Endothelial cell of umbilical vein (primary cell): ENCODE data around the gene CATSPERD. TPM values are rescaled to one million over a fixed set of nuclear protein-coding genes. Genes with fewer than 3 reads are reported as not detected.
A peak's percentile ranks its signal among the peaks of the same experiment; 100 is the strongest.

Experiments
- BruUV-seq: library from RNA; stranded (reverse); fragments of 400-500 nt; replicated peaks from 2 replicates; lab custom pipeline; 2021; lab: Mats Ljungman, UMichigan
- CTCF ChIA-PET: fragments of 300-600, 350-600 bp; sonication (Branson Sonifier 250); formaldehyde crosslinking; loops from one replicate; lab custom pipeline; 2021; ENCODE audit warnings: antibody characterized with exemption, inconsistent platforms; lab: Charles Lee
- POLR2A ChIA-PET: fragments of 300-600, 350-600 bp; sonication (Branson Sonifier 250); formaldehyde crosslinking; loops from one replicate; lab custom pipeline; 2021; ENCODE audit warnings: antibody characterized with exemption, inconsistent platforms; lab: Charles Lee
- DNase-seq: peaks from one replicate; pipeline ENCODE4 v3.0.0-alpha.2; 2011; ENCODE audit warnings: low read depth, low spot score
- FAIRE-seq: peaks from 2 replicates; lab custom pipeline; 2011; peaks lifted over from hg19 to GRCh38; lab: Jason Lieb, UNC
- H2AFZ ChIP-seq: 2 replicates; pipeline ENCODE4 v1.6.0; 2012; ENCODE audit warnings: low read depth, low read length, control low read depth, inconsistent platforms
- H3K27ac ChIP-seq: 2 replicates; pipeline ENCODE4 v1.5.1; 2011; ENCODE audit warnings: low read depth, mild to moderate bottlenecking, control low read depth, low read length, moderate library complexity; ENCODE audit not compliant: insufficient read depth
- H3K27me3 ChIP-seq, 2 experiments: 2 replicates each; pipeline versions ENCODE4 v1.6.0 to v1.6.1; 2011; ENCODE audit warnings: low read length in 2 of 2, mixed read lengths in 1 of 2; ENCODE audit not compliant: control insufficient read depth in 2 of 2, insufficient read depth in 2 of 2
- H3K36me3 ChIP-seq, 2 experiments: 2 replicates in 1 of 2; 3 replicates in 1 of 2; pipeline ENCODE4 v1.5.1; 2011; ENCODE audit warnings: low read length in 2 of 2, mild to moderate bottlenecking in 1 of 2, moderate library complexity in 1 of 2; ENCODE audit not compliant: control insufficient read depth in 2 of 2, insufficient read depth in 2 of 2; ENCODE audit errors: extremely low read depth in 1 of 2
- H3K4me1 ChIP-seq: 3 replicates; pipeline ENCODE4 v1.5.1; 2011; ENCODE audit warnings: mild to moderate bottlenecking, low read length; ENCODE audit not compliant: control insufficient read depth, insufficient read depth; ENCODE audit errors: extremely low read depth
- H3K4me2 ChIP-seq: 2 replicates; pipeline ENCODE4 v1.6.1; 2011; ENCODE audit warnings: low read length, control low read depth, mixed read lengths; ENCODE audit not compliant: insufficient read depth
- H3K4me3 ChIP-seq, 3 experiments: fragments of 200-600 bp in 1 of 3; sonication (generic), shearing (Covaris generic) in 1 of 3; replicated peaks in 1 of 3; 2 replicates each; pipeline ENCODE4 v1.5.1; 2011 to 2016; ENCODE audit warnings: control low read depth in 3 of 3, low read length in 3 of 3, mild to moderate bottlenecking in 2 of 3, inconsistent platforms in 1 of 3, low read depth in 1 of 3, moderate library complexity in 1 of 3; ENCODE audit not compliant: insufficient read depth in 1 of 3
- H3K79me2 ChIP-seq: 2 replicates; pipeline ENCODE4 v1.6.0; 2012; ENCODE audit warnings: low read length, inconsistent platforms; ENCODE audit not compliant: control insufficient read depth, insufficient read depth
- H3K9ac ChIP-seq: replicated peaks from 2 replicates; pipeline ENCODE3; 2011; ENCODE audit warnings: low read length, control low read depth; ENCODE audit not compliant: insufficient read depth; ENCODE audit errors: extremely low read depth
- H3K9me1 ChIP-seq: replicated peaks from 3 replicates; pipeline ENCODE4 v1.6.0; 2011; ENCODE audit warnings: mild to moderate bottlenecking, low read length; ENCODE audit not compliant: control insufficient read depth, insufficient read depth; ENCODE audit errors: extremely low read depth
- H3K9me3 ChIP-seq: replicated peaks from 2 replicates; pipeline ENCODE4 v1.5.1; 2012; ENCODE audit warnings: low read length, inconsistent platforms; ENCODE audit not compliant: control insufficient read depth, insufficient read depth
- H4K20me1 ChIP-seq: replicated peaks from 2 replicates; pipeline ENCODE3; 2011; ENCODE audit warnings: mild to moderate bottlenecking, low read length; ENCODE audit not compliant: control insufficient read depth, insufficient read depth; ENCODE audit errors: extremely low read depth
- CTCF ChIP-seq, 2 donors: IDR thresholded peaks; 1 replicate in 1 of 2; 2 replicates in 1 of 2; pipeline ENCODE4 v1.5.1; 2011; ENCODE audit warnings: low read length in 2 of 2, mild to moderate bottlenecking in 2 of 2, moderate library complexity in 2 of 2, control low read depth in 1 of 2, inconsistent platforms in 1 of 2, low read depth in 1 of 2; ENCODE audit not compliant: insufficient read depth in 1 of 2; ENCODE audit errors: extremely low read depth in 1 of 2
- EZH2 ChIP-seq: IDR thresholded peaks from 2 replicates; pipeline ENCODE4 v1.6.1; 2012; ENCODE audit warnings: borderline replicate concordance, low read depth, mild to moderate bottlenecking, moderate library complexity, low read length, inconsistent platforms; ENCODE audit not compliant: severe bottlenecking
- FOS ChIP-seq: IDR thresholded peaks from 2 replicates; pipeline ENCODE4 v1.6.1; 2011; ENCODE audit warnings: mild to moderate bottlenecking, low read length, moderate library complexity, borderline replicate concordance; ENCODE audit not compliant: insufficient read depth
- GATA2 ChIP-seq: IDR thresholded peaks from 2 replicates; pipeline ENCODE4 v1.7.0; 2011; ENCODE audit warnings: low read depth, mild to moderate bottlenecking, moderate library complexity, mixed read lengths, low read length; ENCODE audit not compliant: insufficient read length, insufficient read depth
- JUN ChIP-seq: IDR thresholded peaks from 2 replicates; pipeline ENCODE4 v1.6.1; 2011; ENCODE audit warnings: borderline replicate concordance, low read depth; ENCODE audit not compliant: insufficient read length, insufficient read depth
- MYC ChIP-seq: IDR thresholded peaks from one replicate; pipeline ENCODE4 v1.6.1; 2011; ENCODE audit warnings: mild to moderate bottlenecking, low read depth, low read length
- POLR2A ChIP-seq: IDR thresholded peaks from 2 replicates; pipeline ENCODE4 v1.6.1; 2012; ENCODE audit warnings: low read depth, mild to moderate bottlenecking, control low read depth, low read length
- POLR2AphosphoS5 ChIP-seq: IDR thresholded peaks from 2 replicates; pipeline ENCODE4 v1.6.1; 2012; ENCODE audit warnings: low read depth, mild to moderate bottlenecking, control low read depth, low read length, moderate library complexity; ENCODE audit not compliant: insufficient read depth
- dilution Hi-C: fragments of 300-500 bp; cut with MboI; formaldehyde crosslinking; loops from one replicate; pipeline ENCODE4 v1.15.0; 2019; ENCODE audit warnings: low sequenced_read_pairs; ENCODE audit not compliant: extremely low pct_ligation_motif_present
- intact Hi-C: fragments of 100-400 bp; cut with micrococcal nuclease; formaldehyde crosslinking; loops from one replicate; pipeline ENCODE4 v1.10.0; 2022
- polyA plus RNA-seq, 4 experiments: library from polyadenylated mRNA; depleted of rRNA in 3 of 4; stranded (reverse) in 3 of 4; unstranded in 1 of 4; fragments of >200 nt; gene quantifications; 2 replicates each; pipeline versions ENCODE4 v1.2.1 to v1.2.3, GENCODE V29; 2011 to 2012; ENCODE audit warnings: missing spikeins in 1 of 4
- total RNA-seq: library from RNA; stranded (reverse); gene quantifications from 2 replicates; pipeline ENCODE4 v1.2.3, GENCODE V29; 2021
- TF ChIP-seq, protein P1 (sequence below): IDR thresholded peaks from 2 replicates; pipeline ENCODE4 v1.6.1; 2011; ENCODE audit not compliant: insufficient read depth, insufficient read length

CATSPERD gene
- total and polyA plus RNA-seq, 2 donors (not counting 3 experiments of a cell fraction or from before 2014, with no cell fraction given): not detected

DNA sequence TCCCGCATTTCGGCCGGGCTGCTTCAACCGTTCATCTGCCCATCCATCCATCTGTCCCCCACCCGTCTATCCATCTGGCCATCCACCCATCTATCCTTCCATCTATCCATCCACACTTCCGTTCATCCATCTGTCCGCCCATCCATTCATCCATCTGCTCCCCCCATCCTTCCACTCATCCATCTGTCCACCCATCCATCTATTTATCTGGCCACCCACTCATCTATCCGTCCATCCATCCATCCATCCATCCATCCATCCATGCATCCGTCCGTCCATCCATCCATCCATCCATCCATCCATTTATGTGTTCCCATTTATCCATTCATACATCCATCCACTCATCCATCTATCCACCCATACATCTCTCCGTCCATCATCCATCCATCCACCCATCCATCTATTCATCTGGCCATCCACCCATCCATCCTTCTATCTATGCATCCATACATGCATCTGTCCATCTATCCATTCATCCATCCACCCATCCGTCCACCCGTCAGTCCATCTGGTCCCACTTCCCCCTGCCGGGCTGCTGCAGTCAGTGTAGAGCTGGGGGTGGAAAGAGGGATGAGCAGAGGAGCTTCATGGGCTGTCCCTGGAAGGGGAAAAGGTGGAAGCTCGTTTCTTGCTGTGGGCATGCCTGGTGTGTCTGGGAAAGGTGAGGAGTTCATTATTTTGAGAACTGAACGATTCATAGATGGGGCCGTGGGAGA is 38.9 kb upstream of the CATSPERD start:
- H3K27ac ChIP-seq: no peak overlapping the region

GRCh38 chr19:5682107-5682482 is 38.3 kb upstream of the CATSPERD start:
- FAIRE-seq: no peak
- dilution Hi-C loops: no loop called here
- intact Hi-C loops: no loop called here

More for the DNA sequence above, 38.9 kb upstream of the CATSPERD start:
- intact Hi-C loops: loop anchor here (2.0 kb wide), 1 partner anchor 59 kb away; the partner anchor contains the start of genes SAFB and SAFB2
- Histone ChIP-seq H3K4me1 (peaks cover 10% of the 10 kb centered on the region), H3K9ac (no peak overlapping the region), H3K9me3 (no peaks in the 10 kb centered on the region), H3K9me1 (no peaks in the 10 kb centered on the region), H3K4me2 (peak overlapping the region; percentile 52), H2AFZ (no peak overlapping the region), H3K36me3 (peaks cover 0 to 5% of the 10 kb centered on the region in 2 experiments), H3K79me2 (peaks cover 9% of the 10 kb centered on the region), H3K27me3 (no peaks in the 10 kb centered on the region), H4K20me1 (no peaks in the 10 kb centered on the region), H3K4me3 (peak overlapping the region in 2 of 3 experiments; percentile 65 to 90)
- FAIRE-seq: no peak
- DNase-seq: no peak
- dilution Hi-C loops: no loop called here
- CTCF ChIA-PET: no interaction called here
- TF ChIP-seq FOS: no peak
- POLR2A ChIA-PET: no interaction called here
- BruUV-seq: no TSS peak

More at GRCh38 chr19:5682107-5682482, 38.3 kb upstream of the CATSPERD start:
- ChIA-PET CTCF (interaction anchor here (0.6 kb wide), 1 partner anchor 46 kb away, joined by 3 read pairs; no protein-coding TSS in a partner anchor), POLR2A (no interaction called here)
- Histone ChIP-seq H3K4me2 (no peak overlapping the region), H3K27ac (no peak overlapping the region), H3K9ac (no peak overlapping the region), H3K79me2 (peaks cover 9% of the 10 kb centered on the region), H3K9me1 (no peaks in the 10 kb centered on the region), H3K4me1 (peaks cover 10% of the 10 kb centered on the region), H4K20me1 (no peaks in the 10 kb centered on the region), H3K4me3 (no peak overlapping the region), H3K9me3 (no peaks in the 10 kb centered on the region), H3K36me3 (peaks cover 0 to 5% of the 10 kb centered on the region in 2 experiments), H2AFZ (no peak overlapping the region), H3K27me3 (no peaks in the 10 kb centered on the region)
- no peak for DNase-seq
- no TSS peak for BruUV-seq
- TF ChIP-seq JUN (no peak), EZH2 (no peak), FOS (no peak), GATA2 (no peak), POLR2A (no peak), POLR2AphosphoS5 (no peak), CTCF (IDR thresholded peaks at IDR 0.05; ENCODE audit: extremely low read depth in 1 of 2, insufficient read depth in 1 of 2, low read depth in 1 of 2, low read length in 2 of 2) (no peak), MYC (no peak)
- TF ChIP-seq, protein P1, sequence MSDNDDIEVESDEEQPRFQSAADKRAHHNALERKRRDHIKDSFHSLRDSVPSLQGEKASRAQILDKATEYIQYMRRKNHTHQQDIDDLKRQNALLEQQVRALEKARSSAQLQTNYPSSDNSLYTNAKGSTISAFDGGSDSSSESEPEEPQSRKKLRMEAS: no peak
